ENCODE measurements around the gene ASCL1.

GRCh38 chr12:102933168-102933567, 24.3 kb upstream of the ASCL1 start:
- TF ChIP-seq POLR2A (IDR thresholded peaks at IDR 0.05; ENCODE audit: low read depth, low read length) (no peak), BHLHE40 (IDR thresholded peaks at IDR 0.05; ENCODE audit: borderline replicate concordance in 1 of 2, low read depth in 2 of 2, low read length in 1 of 2) (no peak), RAD21 (IDR thresholded peaks at IDR 0.05; ENCODE audit: insufficient read depth, low read depth, low read length) (no peak), CREB1 (IDR thresholded peaks at IDR 0.05; ENCODE audit: low read depth) (no peak), TCF7 (IDR thresholded peaks at IDR 0.05; ENCODE audit: borderline replicate concordance) (no peak), YY1 (IDR thresholded peaks at IDR 0.05; ENCODE audit: low read depth, low read length) (no peak), JUND (IDR thresholded peaks at IDR 0.05; ENCODE audit: low read depth, low read length) (no peak), YBX1 (IDR thresholded peaks at IDR 0.05) (no peak), MAX (IDR thresholded peaks at IDR 0.05; ENCODE audit: low read depth, low read length) (no peak)
- TF ChIP-seq, protein P1, sequence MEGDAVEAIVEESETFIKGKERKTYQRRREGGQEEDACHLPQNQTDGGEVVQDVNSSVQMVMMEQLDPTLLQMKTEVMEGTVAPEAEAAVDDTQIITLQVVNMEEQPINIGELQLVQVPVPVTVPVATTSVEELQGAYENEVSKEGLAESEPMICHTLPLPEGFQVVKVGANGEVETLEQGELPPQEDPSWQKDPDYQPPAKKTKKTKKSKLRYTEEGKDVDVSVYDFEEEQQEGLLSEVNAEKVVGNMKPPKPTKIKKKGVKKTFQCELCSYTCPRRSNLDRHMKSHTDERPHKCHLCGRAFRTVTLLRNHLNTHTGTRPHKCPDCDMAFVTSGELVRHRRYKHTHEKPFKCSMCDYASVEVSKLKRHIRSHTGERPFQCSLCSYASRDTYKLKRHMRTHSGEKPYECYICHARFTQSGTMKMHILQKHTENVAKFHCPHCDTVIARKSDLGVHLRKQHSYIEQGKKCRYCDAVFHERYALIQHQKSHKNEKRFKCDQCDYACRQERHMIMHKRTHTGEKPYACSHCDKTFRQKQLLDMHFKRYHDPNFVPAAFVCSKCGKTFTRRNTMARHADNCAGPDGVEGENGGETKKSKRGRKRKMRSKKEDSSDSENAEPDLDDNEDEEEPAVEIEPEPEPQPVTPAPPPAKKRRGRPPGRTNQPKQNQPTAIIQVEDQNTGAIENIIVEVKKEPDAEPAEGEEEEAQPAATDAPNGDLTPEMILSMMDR (IDR thresholded peaks at IDR 0.05 in 2 of 3, conservative IDR thresholded peaks at IDR 0.05 in 1 of 3; ENCODE audit: control insufficient read depth in 2 of 3, extremely low read depth in 1 of 3, insufficient read depth in 1 of 3, low read depth in 3 of 3, low read length in 3 of 3) = no peak
